HG02973 (cell line): ENCODE measurements around the gene TGFB2.

Experiments
- ATAC-seq: cut with Tn5 transposase; IDR thresholded peaks from one replicate; pipeline ENCODE4 v1.9.1; 2021; ENCODE audit warnings: moderate library complexity; ENCODE audit not compliant: unreplicated experiment

Gene TGFB2

DNA sequence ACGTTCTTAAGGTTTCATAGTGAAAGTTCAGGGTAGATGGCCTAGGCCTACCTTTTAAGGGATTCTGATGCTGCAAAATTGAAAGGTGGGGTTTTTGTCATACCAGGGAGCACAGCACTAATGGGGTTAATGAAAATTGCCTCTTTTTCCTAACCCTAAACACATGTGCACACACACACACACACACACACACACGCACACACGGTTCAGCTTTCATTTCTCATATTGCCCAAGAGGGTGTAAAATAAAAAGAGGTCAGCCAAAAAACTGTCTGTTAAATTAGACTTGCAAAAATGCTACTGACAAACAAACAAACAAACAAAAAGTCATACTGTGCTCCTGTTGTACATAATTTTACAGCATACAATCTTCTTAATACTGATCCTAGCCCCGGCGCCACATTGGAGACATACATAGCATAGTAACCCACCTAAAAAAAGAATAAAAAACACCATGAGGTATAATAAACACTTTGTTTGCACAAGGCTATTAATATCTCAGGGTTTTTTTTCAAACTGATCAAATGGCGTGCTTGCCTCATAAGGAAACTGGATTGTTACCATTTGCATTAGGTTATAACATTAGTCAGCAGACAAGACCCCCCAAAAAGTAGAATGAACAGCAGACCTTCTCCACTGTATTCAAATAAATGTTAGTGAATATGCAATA, 69.1 kb downstream of the TGFB2 start:
- no peak for ATAC-seq

DNA sequence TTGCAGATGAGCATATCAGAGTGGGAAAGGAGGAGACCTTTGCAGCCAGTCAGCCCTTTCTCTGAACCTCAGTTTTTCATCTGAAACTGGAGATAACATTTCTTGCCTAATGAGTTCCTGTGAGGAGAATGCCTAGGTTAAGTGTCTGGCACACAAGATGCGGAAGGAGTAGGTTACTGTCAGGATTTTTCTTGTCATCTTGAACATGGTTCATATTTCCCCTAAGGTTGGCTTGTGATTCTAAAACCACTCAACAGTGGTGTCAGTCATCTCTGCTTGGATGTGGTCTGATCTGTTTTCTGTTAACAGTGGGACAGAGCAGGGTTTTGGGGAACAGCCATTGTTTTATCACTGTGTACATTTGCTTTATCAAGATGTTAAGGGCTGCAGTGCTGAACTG, 70.6 kb downstream of the TGFB2 start:
- ATAC-seq: no peak

DNA sequence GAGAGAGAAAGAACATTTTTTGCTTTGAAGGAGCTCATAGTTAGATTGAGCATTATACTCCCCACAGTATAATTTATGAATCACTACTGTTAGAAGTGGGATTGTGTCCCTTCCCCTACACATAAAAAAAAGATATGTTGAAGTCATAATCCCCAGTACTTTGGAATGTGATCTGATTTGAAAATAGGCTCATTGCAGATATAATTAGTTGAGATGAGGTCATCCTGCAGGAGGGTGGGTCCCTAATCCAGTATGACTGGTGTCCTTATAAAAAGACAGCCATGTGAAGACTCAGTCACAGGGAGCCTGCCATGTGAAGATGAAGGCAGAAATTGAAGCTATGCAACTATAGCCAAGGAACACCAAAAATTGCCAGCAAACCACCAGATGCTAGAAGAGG, 76.4 kb downstream of the TGFB2 start:
- ATAC-seq: no peak

DNA sequence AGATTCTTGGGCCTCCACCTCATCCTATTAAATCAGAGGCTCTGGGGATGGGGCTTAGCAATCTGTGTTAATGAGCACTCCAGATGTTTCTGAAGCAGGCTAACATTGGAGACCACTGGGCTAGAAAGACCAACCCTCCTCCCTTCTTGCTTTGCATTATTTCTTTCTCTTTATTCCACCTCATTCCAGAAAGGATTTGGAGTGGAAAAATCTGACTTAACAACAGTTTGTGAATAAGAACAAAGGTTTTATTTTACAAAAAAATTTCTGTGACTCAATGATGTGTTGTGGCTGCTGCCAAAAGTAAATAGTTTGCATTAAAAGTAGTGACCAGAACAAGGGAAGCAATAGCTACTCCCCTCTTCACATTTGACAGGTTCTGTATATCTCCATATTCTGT, 79.4 kb downstream of the TGFB2 start:
- no peak for ATAC-seq

DNA sequence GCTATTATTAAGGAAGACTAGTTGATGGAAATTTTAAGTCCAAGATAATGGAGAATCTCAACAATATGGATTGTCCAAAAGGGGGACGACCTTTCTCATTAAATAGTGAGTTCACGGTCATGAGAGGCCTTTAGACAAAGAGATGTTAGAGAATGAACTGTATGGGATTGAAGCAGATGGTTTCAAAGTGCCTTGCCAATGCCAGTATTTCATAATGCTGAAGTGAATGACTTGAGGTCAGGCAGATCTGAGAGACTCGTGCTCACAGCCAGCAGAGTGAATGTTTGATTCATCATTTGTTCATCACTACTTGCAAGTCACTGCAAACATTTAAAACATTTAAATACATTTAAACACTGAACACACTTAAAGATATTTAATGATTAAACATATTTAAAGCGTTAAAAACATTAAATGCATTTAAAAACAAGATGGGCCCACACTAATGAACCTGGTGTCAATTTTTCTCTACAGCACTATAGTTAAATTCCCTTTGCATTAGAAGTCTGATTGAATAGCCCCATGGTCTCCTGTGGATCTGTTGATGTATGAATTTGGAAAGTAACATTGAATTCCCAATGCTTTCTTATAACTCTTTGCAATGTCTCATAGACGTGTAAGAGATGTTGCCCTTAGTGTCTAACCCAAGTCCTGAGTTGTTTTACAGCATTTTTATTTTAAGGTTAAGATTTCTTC, 80.7 kb downstream of the TGFB2 start:
- no peak for ATAC-seq

DNA sequence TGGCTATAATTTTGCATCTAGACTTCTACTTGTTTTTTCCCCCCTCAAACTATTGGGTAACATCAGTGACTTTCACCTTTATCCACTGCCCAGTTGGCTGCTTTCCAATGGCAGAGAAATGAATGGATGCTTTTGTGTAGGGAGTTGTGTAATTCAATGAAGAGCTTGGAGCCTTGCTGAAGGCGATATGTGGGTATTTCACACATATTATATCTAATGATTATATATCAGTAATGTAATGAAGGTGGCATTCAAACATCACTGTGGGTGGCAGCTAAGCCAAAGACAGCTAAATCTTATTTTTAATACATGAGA, 81.2 kb downstream of the TGFB2 start:
- no peak for ATAC-seq

DNA sequence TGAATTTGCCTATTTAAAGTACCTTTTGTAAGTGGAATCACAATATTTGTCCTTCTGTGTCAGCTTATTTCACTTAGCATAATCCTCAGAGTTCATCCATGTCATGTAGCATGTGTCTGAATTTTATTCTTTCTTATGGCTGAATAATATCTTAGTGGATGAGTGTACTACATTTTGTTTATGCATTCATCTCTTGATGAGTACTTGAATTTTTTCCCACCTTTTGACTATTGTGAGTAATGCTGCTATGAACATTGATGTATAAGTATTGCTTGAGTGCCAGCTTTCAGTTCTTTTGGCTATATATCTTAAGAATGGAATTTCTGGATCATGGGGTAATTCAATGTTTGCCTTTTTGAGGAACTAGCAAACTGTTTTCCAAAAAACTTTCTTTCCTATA, 84.2 kb downstream of the TGFB2 start:
- ATAC-seq: no peak

DNA sequence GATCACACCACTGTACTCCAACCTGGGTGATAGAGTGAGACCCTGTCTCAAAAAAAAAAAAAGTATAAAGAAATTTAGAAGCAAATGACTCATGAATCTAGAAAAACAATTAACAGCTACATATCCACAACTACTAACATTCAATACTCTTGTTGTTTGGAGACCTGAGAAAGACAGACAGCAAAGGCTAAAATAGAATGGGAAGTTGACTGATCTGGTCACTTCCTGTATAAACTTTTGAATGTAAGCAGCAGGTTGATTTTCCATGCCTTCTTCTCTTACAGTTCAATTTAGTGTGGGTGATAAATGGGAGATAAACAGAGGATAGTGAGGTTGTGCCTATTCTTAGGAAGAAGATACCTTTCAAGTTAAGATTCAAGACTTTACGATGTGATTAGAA, 85.2 kb downstream of the TGFB2 start:
- no peak for ATAC-seq

DNA sequence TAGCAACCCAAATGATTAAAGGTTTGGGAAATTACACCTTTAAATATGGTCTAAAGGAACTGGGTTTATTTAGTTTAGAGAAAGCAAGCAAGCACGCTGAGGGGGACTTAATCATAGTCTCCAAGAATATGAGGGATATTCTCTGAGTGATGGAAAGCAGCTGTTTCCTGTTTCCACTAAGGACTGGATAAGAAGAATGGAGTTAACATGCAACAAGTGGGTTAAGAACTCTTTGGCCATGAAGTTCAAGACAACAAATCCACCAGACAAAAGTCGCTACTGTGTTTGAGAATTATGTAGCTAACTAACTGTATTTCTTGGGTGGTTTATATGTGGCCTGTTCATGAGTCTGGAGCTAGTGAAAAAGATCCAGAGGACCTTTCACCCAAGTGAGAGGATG, 85.7 kb downstream of the TGFB2 start:
- no peak for ATAC-seq

DNA sequence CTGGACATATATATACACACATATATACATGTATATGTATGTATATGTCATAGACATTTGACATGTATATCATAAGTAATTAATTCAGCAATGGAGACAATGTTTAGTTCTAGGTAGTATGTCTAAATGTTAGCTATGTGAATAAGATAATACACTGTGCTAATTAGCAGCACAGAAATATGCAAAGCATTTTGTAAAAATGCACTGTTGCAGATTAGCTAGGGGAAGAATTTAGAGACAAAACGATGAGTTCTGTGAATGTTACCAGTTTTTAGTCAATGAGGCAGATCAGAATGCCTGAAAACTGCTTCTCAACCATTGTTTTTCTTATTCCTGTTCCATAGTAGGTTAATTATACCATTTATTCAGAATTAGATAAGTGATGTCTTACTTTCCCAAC, 86.3 kb downstream of the TGFB2 start:
- ATAC-seq: no peak

DNA sequence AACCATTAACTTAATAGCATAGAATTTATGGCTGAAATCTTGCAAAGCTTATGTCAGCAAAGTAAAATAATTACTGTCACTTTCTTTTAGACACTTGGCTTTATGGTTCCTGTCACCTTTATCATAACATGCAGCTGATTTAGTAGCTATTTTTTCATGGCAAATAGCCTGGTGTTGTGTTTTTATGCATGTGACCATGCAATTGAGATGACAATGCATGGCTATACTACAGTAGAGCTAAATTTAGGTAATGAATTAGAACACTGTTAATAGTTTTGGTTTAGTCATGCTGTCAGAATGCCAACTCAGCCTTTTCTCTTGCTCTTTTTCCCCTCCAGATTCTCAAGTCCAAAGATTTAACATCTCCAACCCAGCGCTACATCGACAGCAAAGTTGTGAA, 88.6 kb downstream of the TGFB2 start:
- no peak for ATAC-seq

DNA sequence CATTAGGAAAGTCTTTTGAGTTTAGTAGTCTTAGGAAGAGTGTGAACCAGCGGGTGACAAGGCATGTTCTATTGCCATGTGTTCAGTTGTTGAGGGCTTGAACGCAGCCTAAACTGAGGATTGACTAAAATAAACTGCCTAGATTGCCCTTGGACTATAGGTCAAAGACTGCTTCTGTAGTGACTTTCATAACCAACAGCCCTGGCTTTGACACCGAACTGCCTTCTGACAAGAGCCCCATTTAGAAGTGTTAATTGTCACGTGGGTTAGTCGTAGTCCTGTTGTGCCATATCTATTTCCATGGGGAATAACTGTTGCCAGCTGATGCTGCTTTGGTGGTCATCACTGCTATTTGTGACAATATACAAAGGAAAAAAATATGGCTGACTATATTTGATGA, 90.4 kb downstream of the TGFB2 start:
- no peak for ATAC-seq

DNA sequence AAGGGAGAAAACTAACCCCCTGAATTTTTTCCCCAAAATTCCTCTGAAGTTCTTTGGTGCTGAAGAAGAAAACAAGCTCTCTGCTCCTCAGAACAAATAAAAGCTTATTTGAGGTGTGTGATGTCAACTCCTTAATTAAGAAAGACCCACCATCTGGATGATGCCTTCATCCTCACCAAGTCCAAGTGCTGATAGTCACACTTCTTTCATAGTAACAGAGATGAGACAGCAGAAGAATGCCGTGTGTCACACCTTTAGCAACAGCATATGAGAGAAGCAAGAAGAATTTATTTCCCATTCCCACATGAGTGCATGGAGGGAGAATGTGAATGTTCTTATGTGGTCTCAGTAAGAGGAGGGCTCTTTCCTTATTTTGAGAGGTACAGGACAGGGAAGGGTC, 91.2 kb downstream of the TGFB2 start:
- no peak for ATAC-seq

DNA sequence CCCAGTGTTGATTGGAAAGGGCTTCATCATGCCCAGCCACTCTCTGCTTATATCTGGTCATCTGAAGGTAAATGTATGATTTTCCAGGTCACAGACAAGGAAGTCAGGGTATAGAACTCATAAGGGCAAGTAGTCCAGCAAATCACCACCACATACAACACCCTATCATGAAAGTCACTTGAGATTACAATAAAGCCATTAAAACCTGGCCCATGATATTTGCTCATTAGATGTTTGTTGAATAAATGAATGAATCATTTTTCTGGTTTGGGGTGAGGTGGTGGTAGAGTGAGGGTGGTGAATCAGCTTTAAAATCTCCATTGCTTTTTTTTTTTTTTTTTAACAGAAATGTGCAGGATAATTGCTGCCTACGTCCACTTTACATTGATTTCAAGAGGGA, 91.9 kb downstream of the TGFB2 start:
- ATAC-seq: no peak

DNA sequence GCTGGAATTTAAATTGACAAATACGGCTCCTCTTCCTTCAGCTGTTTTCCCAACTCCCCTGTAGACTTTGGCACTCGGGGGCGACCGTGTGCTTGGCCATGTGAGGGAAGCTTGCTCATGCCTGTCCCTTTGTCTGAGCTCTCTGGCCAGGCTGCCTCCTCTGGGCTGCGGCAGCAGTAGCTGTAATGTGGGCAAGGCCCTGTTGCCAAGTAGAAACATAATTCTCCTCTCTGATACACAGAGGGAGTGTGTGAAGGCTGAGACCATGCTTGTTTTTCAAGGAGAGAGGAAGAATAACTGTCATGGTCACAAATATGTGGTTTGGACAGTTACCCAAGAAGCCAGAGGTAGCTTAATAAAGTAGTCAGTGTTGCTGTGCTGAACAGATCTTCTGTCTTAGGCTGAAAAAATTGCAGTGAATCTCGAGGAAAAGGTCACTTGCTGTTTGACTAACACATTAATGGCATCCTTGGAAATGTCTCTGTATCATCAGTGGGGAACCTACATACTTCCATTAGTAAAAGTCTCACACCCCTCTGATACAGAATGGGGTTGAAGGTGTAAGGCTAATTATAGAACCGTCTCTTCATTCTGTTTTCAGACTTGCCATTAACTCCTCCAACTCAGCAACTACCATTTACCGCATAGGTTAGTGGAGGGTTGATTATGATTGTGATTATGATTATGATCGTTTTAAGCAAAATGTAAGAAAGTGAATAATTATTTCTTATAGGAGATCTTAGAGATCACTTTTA, 94.6 kb downstream of the TGFB2 start:
- no peak for ATAC-seq

DNA sequence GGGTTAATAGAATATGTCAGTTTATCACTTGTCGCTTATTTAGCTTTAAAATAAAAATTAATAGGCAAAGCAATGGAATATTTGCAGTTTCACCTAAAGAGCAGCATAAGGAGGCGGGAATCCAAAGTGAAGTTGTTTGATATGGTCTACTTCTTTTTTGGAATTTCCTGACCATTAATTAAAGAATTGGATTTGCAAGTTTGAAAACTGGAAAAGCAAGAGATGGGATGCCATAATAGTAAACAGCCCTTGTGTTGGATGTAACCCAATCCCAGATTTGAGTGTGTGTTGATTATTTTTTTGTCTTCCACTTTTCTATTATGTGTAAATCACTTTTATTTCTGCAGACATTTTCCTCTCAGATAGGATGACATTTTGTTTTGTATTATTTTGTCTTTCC, 98.1 kb downstream of the TGFB2 start:
- ATAC-seq: no peak

DNA sequence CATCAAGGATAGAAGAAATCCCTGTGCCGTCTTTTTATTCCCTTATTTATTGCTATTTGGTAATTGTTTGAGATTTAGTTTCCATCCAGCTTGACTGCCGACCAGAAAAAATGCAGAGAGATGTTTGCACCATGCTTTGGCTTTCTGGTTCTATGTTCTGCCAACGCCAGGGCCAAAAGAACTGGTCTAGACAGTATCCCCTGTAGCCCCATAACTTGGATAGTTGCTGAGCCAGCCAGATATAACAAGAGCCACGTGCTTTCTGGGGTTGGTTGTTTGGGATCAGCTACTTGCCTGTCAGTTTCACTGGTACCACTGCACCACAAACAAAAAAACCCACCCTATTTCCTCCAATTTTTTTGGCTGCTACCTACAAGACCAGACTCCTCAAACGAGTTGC, 99.0 kb downstream of the TGFB2 start:
- ATAC-seq: no peak

DNA sequence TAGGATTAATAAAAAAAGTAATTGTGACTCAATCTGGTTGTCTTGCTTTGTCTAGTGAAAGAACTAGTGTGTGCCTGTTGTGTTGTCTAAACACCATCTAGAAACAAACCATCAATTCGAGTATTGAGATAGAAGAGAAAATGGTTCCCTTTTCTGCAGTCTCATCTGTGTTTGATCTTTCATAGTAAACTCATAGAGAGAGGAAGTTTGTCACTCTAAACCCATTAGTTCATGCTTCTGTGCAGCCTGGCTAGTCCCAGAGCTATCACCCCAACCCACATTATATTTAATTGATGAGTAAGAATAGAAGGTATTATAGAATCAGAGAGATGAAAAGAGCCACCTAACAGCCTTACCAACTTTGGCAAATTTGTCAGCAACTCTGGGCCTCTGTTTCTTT, 99.5 kb downstream of the TGFB2 start:
- no peak for ATAC-seq

DNA sequence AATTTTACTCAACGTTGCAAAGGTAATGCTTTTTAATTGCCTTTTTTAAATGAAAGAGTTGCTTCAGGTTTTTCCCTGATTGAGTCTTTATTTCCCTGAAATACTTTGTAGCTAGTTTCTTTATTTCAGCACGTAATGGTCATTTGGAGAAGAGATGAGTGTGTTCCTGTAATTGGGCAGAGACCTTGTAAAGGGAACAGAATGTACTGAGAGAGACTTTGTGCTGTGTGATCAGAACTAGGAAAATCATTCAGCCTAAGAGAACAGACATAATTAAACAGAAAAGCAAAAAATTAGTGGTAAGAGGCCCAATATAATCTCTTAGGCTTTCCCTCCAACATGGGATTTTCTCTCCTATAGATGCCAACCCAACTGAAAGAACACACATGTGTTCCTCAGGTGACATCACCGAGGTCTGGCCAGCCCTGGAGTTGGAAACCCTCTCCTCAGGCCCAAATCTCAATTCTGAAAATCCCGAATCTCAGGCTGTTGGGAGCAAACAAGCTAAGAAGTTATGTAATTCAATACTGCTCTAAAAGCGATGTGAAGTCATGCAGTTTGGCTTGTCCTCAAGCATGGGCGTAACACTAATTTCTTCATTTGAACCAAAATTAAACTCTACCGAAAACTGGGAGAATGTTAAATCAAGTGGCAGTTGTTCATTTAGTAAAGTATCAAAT, 102.0 kb downstream of the TGFB2 start:
- ATAC-seq: no peak

DNA sequence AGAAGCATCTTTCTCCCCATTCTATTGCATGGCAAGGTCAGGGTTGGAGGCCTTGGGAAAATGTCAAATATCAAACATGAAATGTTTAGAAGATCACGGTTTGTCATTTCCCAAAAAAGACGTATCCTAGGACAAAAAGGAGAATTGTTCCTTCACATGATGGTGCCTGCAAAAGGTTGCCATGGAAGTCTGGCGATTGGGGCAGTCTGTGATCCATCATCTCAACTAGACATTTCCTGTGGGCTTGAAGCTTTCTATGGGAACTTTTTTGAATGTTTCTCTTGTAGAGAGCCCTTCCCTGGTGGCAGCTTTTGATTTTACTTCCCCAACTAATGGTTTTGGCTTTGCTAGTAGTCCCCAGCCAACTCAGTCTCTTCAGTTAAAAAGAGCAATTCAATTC, 106.3 kb downstream of the TGFB2 start:
- no peak for ATAC-seq

DNA sequence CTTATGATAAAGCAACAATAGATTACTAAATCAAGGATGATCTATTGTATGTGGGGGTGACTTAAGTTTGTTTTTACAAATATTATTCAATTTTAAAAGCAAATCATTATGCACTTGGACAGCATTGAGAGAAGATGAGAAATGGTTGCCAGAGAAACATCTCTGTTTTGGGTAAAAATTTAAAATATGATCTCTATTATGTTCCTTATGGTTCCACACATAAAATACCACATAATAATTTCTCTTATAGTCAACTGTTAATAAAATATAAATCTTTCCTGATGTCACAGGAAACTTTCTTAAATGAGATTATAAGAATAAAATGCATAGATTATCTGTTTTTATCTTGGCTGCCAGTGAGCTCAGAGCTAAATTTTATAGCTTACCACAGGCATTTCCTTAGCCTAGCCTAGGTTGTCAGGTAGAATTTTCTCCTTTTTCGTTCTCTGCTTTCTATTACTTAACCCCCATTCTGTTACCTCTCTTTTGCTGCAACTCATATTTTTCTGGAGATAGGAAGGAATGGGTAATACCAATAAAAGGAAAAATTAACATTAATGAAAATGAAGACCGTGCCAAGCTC, 109.7 kb downstream of the TGFB2 start:
- no peak for ATAC-seq

DNA sequence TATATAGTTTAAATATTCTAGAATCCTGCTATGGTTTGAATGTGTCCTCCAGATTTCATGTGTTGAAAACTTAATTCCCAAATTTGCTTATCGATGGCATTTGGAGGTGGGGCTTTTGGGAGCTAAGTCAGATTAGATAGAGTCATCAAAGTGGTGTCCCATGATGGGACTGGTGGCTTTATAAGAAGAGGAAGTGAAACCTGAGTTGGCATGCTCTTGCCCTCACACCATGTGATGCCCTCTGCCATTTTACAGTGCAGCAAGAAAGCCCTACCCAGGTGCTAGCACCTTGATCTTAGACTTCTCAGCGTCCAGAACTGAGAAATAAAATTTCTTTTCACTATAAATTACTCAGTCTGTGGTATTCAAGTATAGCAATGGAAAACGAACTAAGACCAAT, 111.3 kb downstream of the TGFB2 start:
- no peak for ATAC-seq
